GM21423 (cell line): ENCODE data around the gene TMCC3.
"Not testable (repeated sequence)": the region's sequence is repeated elsewhere in the genome, so short reads cannot be mapped to it uniquely, and the experiment has no call there.

Experiments
- ATAC-seq: cut with Tn5 transposase; IDR thresholded peaks from one replicate; pipeline ENCODE4 v1.9.1; 2021; ENCODE audit warnings: mild to moderate bottlenecking, moderate library complexity; ENCODE audit not compliant: unreplicated experiment

TMCC3 gene

GRCh38 chr12:94604366-94604698 is 46.0 kb downstream of the TMCC3 start:
- ATAC-seq, result no peak

GRCh38 chr12:94603434-94604365 is 46.7 kb downstream of the TMCC3 start:
- no peak for ATAC-seq

DNA sequence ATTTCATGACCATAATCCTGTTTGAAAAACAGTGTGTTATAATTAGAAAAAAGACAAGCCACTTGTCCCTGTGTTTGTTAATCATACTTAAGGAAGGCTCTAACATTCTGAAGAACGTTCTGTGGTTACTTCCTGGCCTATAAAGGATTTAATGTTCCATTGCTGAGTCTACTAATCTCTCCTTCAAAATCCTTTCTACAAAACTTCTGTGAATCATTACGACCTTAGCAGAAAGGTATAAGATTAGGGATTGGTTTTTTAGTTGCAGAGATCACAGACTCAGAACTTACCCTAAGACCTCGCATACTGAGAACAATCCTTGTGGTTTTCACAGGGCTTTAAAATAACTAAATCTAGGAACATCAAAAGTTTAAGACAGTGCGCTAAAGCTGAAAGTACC is 48.3 kb downstream of the TMCC3 start:
- ATAC-seq, result no peak

GRCh38 chr12:94601307-94601706 is 49.0 kb downstream of the TMCC3 start:
- ATAC-seq, result not testable (repeated sequence)

DNA sequence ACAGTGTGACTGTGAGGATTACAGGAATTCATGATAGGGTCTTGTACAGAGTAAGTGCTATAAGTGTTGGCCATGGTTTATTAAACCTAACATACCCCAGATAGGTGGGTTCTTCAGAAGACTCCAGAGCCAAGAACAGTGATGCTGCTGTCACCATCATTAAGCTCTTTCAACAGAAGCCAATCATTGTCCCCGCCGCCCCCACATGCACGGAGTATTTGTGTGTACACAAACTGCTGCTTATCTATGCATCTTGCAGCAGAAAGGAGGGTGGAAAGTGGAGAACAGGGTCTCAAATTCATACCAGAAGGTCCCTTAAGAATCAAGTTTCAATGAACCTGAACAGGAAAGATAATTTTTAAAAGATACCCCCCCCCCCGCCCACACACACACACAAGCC is 51.2 kb downstream of the TMCC3 start:
- ATAC-seq, result no peak

DNA sequence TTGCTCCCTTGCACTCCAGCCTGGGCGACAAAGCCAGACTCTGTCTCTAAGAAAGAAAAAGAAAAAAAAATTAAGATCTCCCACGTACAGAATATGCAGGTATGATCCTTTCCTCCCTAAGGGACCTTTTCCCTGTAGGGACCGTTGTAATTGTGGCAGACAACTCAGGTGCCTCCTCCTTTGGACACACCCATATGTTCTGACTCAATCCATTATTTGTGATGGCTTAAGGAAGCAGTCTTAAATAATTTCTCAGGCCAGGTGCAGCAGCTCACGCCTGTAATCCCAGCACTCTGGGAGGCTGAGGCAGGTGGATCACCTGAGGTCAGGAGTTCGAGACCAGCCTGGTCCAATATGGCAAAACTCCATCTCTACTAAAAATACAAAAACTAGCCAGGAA is 53.1 kb downstream of the TMCC3 start:
- ATAC-seq, result no peak

GRCh38 chr12:94596596-94596995 is 53.8 kb downstream of the TMCC3 start:
- no peak for ATAC-seq

DNA sequence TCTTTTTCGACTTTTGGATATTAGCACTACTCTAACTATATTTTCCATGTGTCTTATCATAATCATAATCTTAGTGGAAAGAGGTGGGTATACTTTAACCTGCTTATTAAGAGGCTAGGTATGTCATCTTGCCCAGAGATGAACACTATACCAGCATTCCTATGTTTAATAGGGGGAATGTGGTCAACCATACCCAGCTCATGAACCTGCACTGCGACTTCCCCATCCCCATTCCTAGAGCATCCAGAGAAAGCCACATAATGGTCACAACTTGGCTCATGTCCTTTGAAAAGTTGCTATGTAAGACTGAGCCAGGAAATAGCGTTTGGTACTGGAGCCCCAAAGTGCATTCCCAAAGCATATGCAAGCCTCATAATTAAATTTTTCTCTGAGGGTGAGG is 55.2 kb downstream of the TMCC3 start:
- no peak for ATAC-seq

- no peak for ATAC-seq
Observed at GRCh38 chr12:94594443-94594825, 55.9 kb downstream of the TMCC3 start.

DNA sequence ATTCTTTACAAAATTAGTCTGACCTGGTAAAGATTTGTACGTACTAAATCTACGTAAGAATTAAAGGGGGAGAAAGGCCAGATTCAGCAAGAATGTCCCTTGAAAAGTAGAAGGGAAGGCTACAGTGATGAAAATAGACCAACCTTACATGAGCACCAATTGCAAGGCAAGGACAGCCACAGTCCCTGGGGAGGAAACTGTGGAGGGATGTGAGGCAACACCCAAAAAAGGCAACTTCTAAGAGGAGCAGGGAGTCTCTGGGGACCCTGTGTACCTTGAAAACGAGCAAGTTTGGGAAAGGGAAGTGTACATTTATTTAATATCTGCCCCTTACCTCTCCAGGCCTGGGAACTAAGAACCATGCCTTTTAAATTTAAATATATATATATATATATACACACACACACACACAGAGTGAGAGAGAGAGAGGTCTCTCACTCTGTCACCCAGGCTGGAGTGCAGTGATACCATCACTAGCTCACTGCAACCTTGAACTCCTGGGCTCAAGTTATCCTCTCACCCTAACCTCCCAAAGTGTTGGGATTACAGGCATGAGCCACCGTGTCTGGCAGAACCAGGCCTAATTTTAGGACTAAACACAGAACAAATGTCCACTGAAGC is 56.4 kb downstream of the TMCC3 start:
- ATAC-seq, result no peak

DNA sequence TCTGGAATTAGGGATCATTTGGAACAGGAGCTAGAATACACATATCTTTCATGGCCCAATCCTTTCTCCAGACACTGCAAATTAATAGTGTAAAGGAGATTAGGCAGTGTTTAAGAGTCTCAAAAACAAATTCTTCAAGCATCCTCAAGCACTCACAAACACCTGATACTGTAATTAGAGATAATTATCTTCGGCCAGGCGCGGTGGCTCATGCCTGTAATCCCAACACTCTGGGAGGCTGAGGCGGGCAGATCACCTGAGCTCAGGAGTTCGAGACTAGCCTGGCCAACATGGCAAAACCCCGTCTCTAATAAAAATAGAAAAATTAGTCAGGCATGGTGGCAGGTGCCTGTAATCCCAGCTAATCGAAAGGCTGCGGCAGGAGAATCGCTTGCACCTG is 57.6 kb downstream of the TMCC3 start:
- ATAC-seq, result not testable (repeated sequence)

GRCh38 chr12:94592080-94592479 is 58.3 kb downstream of the TMCC3 start:
- ATAC-seq, result no peak

GRCh38 chr12:94590428-94590827 is 59.9 kb downstream of the TMCC3 start:
- ATAC-seq, result no peak

GRCh38 chr12:94589591-94590001 is 60.8 kb downstream of the TMCC3 start:
- ATAC-seq, result no peak

DNA sequence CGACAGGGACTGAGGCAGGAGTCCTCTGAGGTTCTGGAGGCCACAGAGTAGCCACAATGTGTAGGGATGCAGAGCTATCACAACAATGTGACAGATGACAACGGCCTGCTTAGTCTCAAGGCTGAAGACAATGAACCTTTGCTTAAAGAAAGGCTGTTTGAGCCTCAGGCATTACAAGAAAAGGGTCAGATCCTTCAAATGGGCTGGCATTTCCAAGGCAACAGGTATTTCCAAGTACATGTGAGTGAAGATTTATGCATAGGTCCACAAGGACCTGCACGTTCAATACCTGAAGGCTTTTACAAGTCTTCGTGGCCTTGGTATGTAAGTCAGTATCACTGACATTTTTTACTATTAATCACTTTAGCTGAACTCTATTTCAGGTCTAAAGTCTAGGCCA is 62.0 kb downstream of the TMCC3 start:
- no peak for ATAC-seq

GRCh38 chr12:94587266-94588241 is 62.8 kb downstream of the TMCC3 start:
- ATAC-seq, result no peak

GRCh38 chr12:94586589-94587259 is 63.6 kb downstream of the TMCC3 start:
- no peak for ATAC-seq

DNA sequence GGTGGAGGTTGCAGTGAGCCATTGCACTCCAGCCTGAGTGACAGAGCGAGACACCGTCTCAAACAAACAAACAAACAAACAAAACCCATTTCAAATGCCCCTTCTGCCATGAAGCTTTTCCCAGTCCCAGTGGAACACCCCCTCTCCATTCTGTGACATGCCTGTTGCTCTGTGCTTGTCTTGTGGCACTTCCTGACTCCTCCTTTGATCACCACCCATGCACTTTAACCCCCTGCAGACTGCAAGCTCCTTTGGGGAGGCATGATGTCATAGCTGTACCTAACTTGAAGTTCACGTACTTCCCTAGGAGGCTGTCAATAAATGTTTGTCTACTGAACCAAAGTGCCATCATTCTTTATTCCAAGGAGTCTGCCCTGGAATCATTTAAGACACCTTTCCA is 64.7 kb downstream of the TMCC3 start:
- ATAC-seq, result no peak

- ATAC-seq, result no peak
Observed at GRCh38 chr12:94584377-94584776, 66.0 kb downstream of the TMCC3 start.

DNA sequence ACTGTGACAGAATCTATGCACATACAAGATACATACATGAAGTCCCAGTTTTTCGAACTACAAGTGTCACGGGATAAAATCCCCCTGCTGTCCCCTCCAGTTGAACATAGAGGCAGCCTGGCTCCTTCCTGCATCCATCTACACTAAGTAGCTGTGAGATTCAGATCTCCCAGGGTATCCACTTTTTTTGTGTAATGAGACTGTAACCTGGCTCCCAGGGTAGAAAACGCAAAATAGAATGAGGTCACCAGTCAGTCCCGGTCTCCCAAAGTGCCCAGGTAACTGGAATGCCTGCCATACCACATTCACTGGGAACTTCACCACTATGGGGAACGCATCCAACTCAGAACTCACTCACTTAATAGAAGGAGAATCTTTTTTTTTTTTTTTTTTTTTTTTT is 67.8 kb downstream of the TMCC3 start:
- ATAC-seq, result no peak
